Bronchus fibroblast of lung (primary cell): ENCODE measurements around the gene DCAKD. TPM values are rescaled to one million over a fixed set of nuclear protein-coding genes. Genes with fewer than 3 reads are reported as not detected.

Experiments
- total RNA-seq: library from RNA; depleted of rRNA; stranded (reverse); fragments of >200 nt; gene quantifications from 2 replicates; pipeline ENCODE4 v1.2.3, GENCODE V29; 2015

Gene DCAKD, protein sequence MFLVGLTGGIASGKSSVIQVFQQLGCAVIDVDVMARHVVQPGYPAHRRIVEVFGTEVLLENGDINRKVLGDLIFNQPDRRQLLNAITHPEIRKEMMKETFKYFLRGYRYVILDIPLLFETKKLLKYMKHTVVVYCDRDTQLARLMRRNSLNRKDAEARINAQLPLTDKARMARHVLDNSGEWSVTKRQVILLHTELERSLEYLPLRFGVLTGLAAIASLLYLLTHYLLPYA
- 70.5 and 77.2 TPM in 2 replicates for total RNA-seq

GRCh38 chr17:45051060-45051719 is at the start of gene DCAKD:
DCAKD (minus strand) TSS chr17:45051632; CDS start chr17:45034885, 16,747 bp downstream.

GRCh38 chr17:45060797-45061605 is 9.6 kb upstream of the DCAKD start, which contains the start of gene NMT1:
NMT1 (plus strand) TSS chr17:45061317; CDS start chr17:45061330, 13 bp downstream.

Other genes with a start within 250 kb of the DCAKD start
- 15.5 and 18.3 TPM in 2 replicates for gene GJC1, start 221.3 kb downstream of the DCAKD start, total RNA-seq
- not detected in 2 replicates for gene HIGD1B, start 203.7 kb downstream of the DCAKD start, total RNA-seq
- 72.5 and 86.7 TPM in 2 replicates for gene EFTUD2, start 152.2 kb downstream of the DCAKD start, total RNA-seq
- 0.67 and 1.5 TPM in 2 replicates for gene GFAP, start 136.1 kb downstream of the DCAKD start, total RNA-seq
- gene KIF18B, start 103.9 kb downstream of the DCAKD start, total RNA-seq, result 25.2 and 25.4 TPM in 2 replicates
- gene C1QL1, start 83.3 kb downstream of the DCAKD start, total RNA-seq, result 1.0 and 1.6 TPM in 2 replicates
- gene NMT1, start 9.7 kb upstream of the DCAKD start, total RNA-seq, result 57.2 and 66.6 TPM in 2 replicates
- gene PLCD3, start 80.9 kb upstream of the DCAKD start, total RNA-seq, result 17.1 and 26.1 TPM in 2 replicates
- gene ACBD4, start 84.1 kb upstream of the DCAKD start, total RNA-seq, result 5.9 and 7.1 TPM in 2 replicates
- gene HEXIM1, start 96.8 kb upstream of the DCAKD start, total RNA-seq, result 10.4 and 11.9 TPM in 2 replicates
- gene HEXIM2, start 110.2 kb upstream of the DCAKD start, total RNA-seq, result 9.7 and 10.9 TPM in 2 replicates
- 2.7 and 4.0 TPM in 2 replicates for gene FMNL1, start 170.3 kb upstream of the DCAKD start, total RNA-seq
- gene SPATA32, start 210.5 kb upstream of the DCAKD start, total RNA-seq, result not detected in 2 replicates